ENCODE data around the gene CHODL. TPM values are rescaled to one million over a fixed set of nuclear protein-coding genes. Genes with fewer than 3 reads are reported as not detected.

Gene CHODL
- total and polyA plus RNA-seq, 4 donors, result 0.13 to 3.5 (median 0.27) TPM

GRCh38 chr21:18252256-18252655 lies 7.6 kb downstream of the CHODL start:
- TF ChIP-seq CTCF (IDR thresholded peaks at IDR 0.05; ENCODE audit: control extremely low read depth, extremely low read depth), result no peak
- H3K27ac ChIP-seq (ENCODE audit: low read depth in 1 of 2, low read length in 1 of 2), result no peak overlapping the region
- H3K4me3 ChIP-seq, result no peak overlapping the region
- no peaks in the 10 kb centered on the region for H3K9me3 ChIP-seq (ENCODE audit: control insufficient read depth in 4 of 4, insufficient read depth in 3 of 4, low read length in 3 of 4)
- peak in 2 of 3 donors; percentile 69 to 75 for DNase-seq
- H3K9ac ChIP-seq (ENCODE audit: insufficient read depth in 1 of 2, low read length in 2 of 2), result no peak overlapping the region
- no peaks in the 10 kb centered on the region for H3K36me3 ChIP-seq (ENCODE audit: control insufficient read depth in 4 of 4, insufficient read depth in 4 of 4, low read length in 4 of 4)
- no peaks in the 10 kb centered on the region for H3K27me3 ChIP-seq (ENCODE audit: control insufficient read depth in 3 of 3, insufficient read depth in 3 of 3, low read length in 2 of 3)
- WGBS, 2 donors, result 74 to 86% methylated on average over 4 of the region's 4 CpGs
- peaks cover 0 to 12% (median 0%) of the 10 kb centered on the region in 5 donors for H3K4me1 ChIP-seq (ENCODE audit: control insufficient read depth in 5 of 5, insufficient read depth in 5 of 5, low read length in 5 of 5)
- no peak for ATAC-seq (ENCODE audit: insufficient read depth, low FRiP score)

- Histone ChIP-seq H3K27me3 (ENCODE audit: control insufficient read depth in 3 of 3, insufficient read depth in 3 of 3, low read length in 2 of 3) (no peaks in the 10 kb centered on the region), H3K9ac (ENCODE audit: insufficient read depth in 1 of 2, low read length in 2 of 2) (no peak overlapping the region), H3K36me3 (ENCODE audit: control insufficient read depth in 4 of 4, insufficient read depth in 4 of 4, low read length in 4 of 4) (no peaks in the 10 kb centered on the region), H3K4me1 (ENCODE audit: control insufficient read depth in 5 of 5, insufficient read depth in 5 of 5, low read length in 5 of 5) (peaks cover 0 to 12% (median 0%) of the 10 kb centered on the region in 5 donors), H3K27ac (ENCODE audit: low read depth in 1 of 2, low read length in 1 of 2) (no peak overlapping the region), H3K9me3 (ENCODE audit: control insufficient read depth in 4 of 4, insufficient read depth in 3 of 4, low read length in 3 of 4) (no peaks in the 10 kb centered on the region), H3K4me3 (no peak overlapping the region)
- no peak for ATAC-seq (ENCODE audit: insufficient read depth, low FRiP score)
- TF ChIP-seq CTCF (IDR thresholded peaks at IDR 0.05; ENCODE audit: control extremely low read depth, extremely low read depth), result no peak
- WGBS, 2 donors, result 72 to 77% methylated on average over 5 of the region's 5 CpGs
- DNase-seq, result peak in 1 of 3 donors; percentile 16
Observed at GRCh38 chr21:18252680-18253079, 8.0 kb downstream of the CHODL start.

GRCh38 chr21:18253221-18253620 lies 8.6 kb downstream of the CHODL start:
- H3K27ac ChIP-seq (ENCODE audit: low read depth in 1 of 2, low read length in 1 of 2), result no peak overlapping the region
- H3K9ac ChIP-seq (ENCODE audit: insufficient read depth in 1 of 2, low read length in 2 of 2), result no peak overlapping the region
- no peak for ATAC-seq (ENCODE audit: insufficient read depth, low FRiP score)
- H3K27me3 ChIP-seq (ENCODE audit: control insufficient read depth in 3 of 3, insufficient read depth in 3 of 3, low read length in 2 of 3), result no peaks in the 10 kb centered on the region
- DNase-seq, result no peak
- H3K36me3 ChIP-seq (ENCODE audit: control insufficient read depth in 4 of 4, insufficient read depth in 4 of 4, low read length in 4 of 4), result no peaks in the 10 kb centered on the region
- H3K4me1 ChIP-seq (ENCODE audit: control insufficient read depth in 5 of 5, insufficient read depth in 5 of 5, low read length in 5 of 5), result peaks cover 0 to 12% (median 0%) of the 10 kb centered on the region in 5 donors
- H3K9me3 ChIP-seq (ENCODE audit: control insufficient read depth in 4 of 4, insufficient read depth in 3 of 4, low read length in 3 of 4), result no peaks in the 10 kb centered on the region
- no peak for TF ChIP-seq CTCF (IDR thresholded peaks at IDR 0.05; ENCODE audit: control extremely low read depth, extremely low read depth)
- H3K4me3 ChIP-seq, result no peak overlapping the region
- 77 to 83% methylated on average over 2 of the region's 2 CpGs for WGBS, 2 donors

- DNase-seq (no peak), ATAC-seq (ENCODE audit: insufficient read depth, low FRiP score) (no peak)
- no peaks in the 10 kb centered on the region for H3K27me3 ChIP-seq (ENCODE audit: control insufficient read depth in 3 of 3, insufficient read depth in 3 of 3, low read length in 2 of 3)
- TF ChIP-seq CTCF (IDR thresholded peaks at IDR 0.05; ENCODE audit: control extremely low read depth, extremely low read depth), result no peak
- 86 to 92% methylated on average over 2 of the region's 2 CpGs for WGBS, 2 donors
- peaks cover 0 to 12% (median 0%) of the 10 kb centered on the region in 5 donors for H3K4me1 ChIP-seq (ENCODE audit: control insufficient read depth in 5 of 5, insufficient read depth in 5 of 5, low read length in 5 of 5)
- no peak overlapping the region for H3K4me3 ChIP-seq
- no peak overlapping the region for H3K27ac ChIP-seq (ENCODE audit: low read depth in 1 of 2, low read length in 1 of 2)
- H3K36me3 ChIP-seq (ENCODE audit: control insufficient read depth in 4 of 4, insufficient read depth in 4 of 4, low read length in 4 of 4), result no peaks in the 10 kb centered on the region
- no peak overlapping the region for H3K9ac ChIP-seq (ENCODE audit: insufficient read depth in 1 of 2, low read length in 2 of 2)
- no peaks in the 10 kb centered on the region for H3K9me3 ChIP-seq (ENCODE audit: control insufficient read depth in 4 of 4, insufficient read depth in 3 of 4, low read length in 3 of 4)
Observed at GRCh38 chr21:18253799-18254198, 9.2 kb downstream of the CHODL start.
